SK-N-SH treated with all-trans-retinoic acid at 6 μM for 48 hours (cell line): Measurements from ENCODE around the gene MBNL2.

ENCODE experiments used
- ATAC-seq: fragments of 200-7000 bp; cut with Tn5 transposase; 3 replicates; pipeline ENCODE4 v1.9.1; 2020; ENCODE audit warnings: mild to moderate bottlenecking, moderate library complexity
- ARNTL ChIP-seq: fragments of 450-650 bp; formaldehyde crosslinking; IDR thresholded peaks from 2 replicates; pipeline ENCODE4 v1.5.0; 2020; ENCODE audit warnings: low read depth, mild to moderate bottlenecking, moderate library complexity, borderline replicate concordance
- BACH2 ChIP-seq: fragments of 250-450 bp; sonication (Bioruptor Pico); IDR thresholded peaks from 2 replicates; pipeline ENCODE4 v1.9.0; 2021; ENCODE audit warnings: mild to moderate bottlenecking, borderline replicate concordance
- CSDC2 ChIP-seq: fragments of 250-450 bp; sonication (Bioruptor Pico); IDR thresholded peaks from 2 replicates; pipeline ENCODE4 v1.5.0; 2020; ENCODE audit warnings: mild to moderate bottlenecking, moderate library complexity
- GLIS3 ChIP-seq: fragments of 250-450 bp; sonication (Bioruptor Pico); IDR thresholded peaks from 2 replicates; pipeline ENCODE4 v1.5.0; 2020; ENCODE audit warnings: mild to moderate bottlenecking, moderate library complexity
- OSR1 ChIP-seq: fragments of 250-450 bp; sonication (Bioruptor Pico); IDR thresholded peaks from 2 replicates; pipeline ENCODE4 v1.8.0; 2022; ENCODE audit warnings: moderate library complexity, mild to moderate bottlenecking, inconsistent platforms
- POU6F1 ChIP-seq: fragments of 250-450 bp; sonication (Bioruptor Pico); IDR thresholded peaks from 2 replicates; pipeline ENCODE4 v1.8.0; 2021; ENCODE audit warnings: low read depth, mild to moderate bottlenecking, moderate library complexity, borderline replicate concordance
- PPARA ChIP-seq: fragments of 250-450 bp; sonication (Bioruptor Pico); IDR thresholded peaks from 2 replicates; pipeline ENCODE4 v1.5.0; 2020; ENCODE audit warnings: mild to moderate bottlenecking, borderline replicate concordance
- RARB ChIP-seq: fragments of 250-450 bp; sonication (Bioruptor Pico); IDR thresholded peaks from 2 replicates; pipeline ENCODE4 v1.8.0; 2021; ENCODE audit warnings: mild to moderate bottlenecking, moderate library complexity
- SNAI2 ChIP-seq: fragments of 250-450 bp; sonication (Bioruptor Pico); IDR thresholded peaks from 2 replicates; pipeline ENCODE4 v1.5.0; 2020; ENCODE audit warnings: mild to moderate bottlenecking, moderate library complexity
- TCF4 ChIP-seq: fragments of 250-450 bp; sonication (Bioruptor Pico); IDR thresholded peaks from 2 replicates; pipeline ENCODE4 v1.8.0; 2021; ENCODE audit warnings: mild to moderate bottlenecking, moderate library complexity, borderline replicate concordance
- TOX ChIP-seq: fragments of 250-450 bp; sonication (Bioruptor Pico); IDR thresholded peaks from 2 replicates; pipeline ENCODE4 v1.8.0; 2021; ENCODE audit warnings: mild to moderate bottlenecking, moderate library complexity, borderline replicate concordance
- TSHZ2 ChIP-seq: fragments of 250-450 bp; sonication (Bioruptor Pico); IDR thresholded peaks from 2 replicates; pipeline ENCODE4 v1.5.0; 2020; ENCODE audit warnings: mild to moderate bottlenecking, moderate library complexity
- ZFP3 ChIP-seq: fragments of 250-450 bp; sonication (Bioruptor Pico); IDR thresholded peaks from 2 replicates; pipeline ENCODE4 v1.5.0; 2020; ENCODE audit warnings: mild to moderate bottlenecking, moderate library complexity
- ZFP30 ChIP-seq: fragments of 450-650 bp; formaldehyde crosslinking; IDR thresholded peaks from 2 replicates; pipeline ENCODE4 v1.5.0; 2022; ENCODE audit warnings: mild to moderate bottlenecking, moderate library complexity
- ZNF565 ChIP-seq: fragments of 450-650 bp; formaldehyde crosslinking; conservative IDR thresholded peaks from 2 replicates; pipeline ENCODE4 v1.5.0; 2020; ENCODE audit warnings: low read depth, mild to moderate bottlenecking, moderate library complexity
- ZNF70 ChIP-seq: fragments of 450-650 bp; formaldehyde crosslinking; IDR thresholded peaks from 2 replicates; pipeline ENCODE4 v1.5.0; 2020; ENCODE audit warnings: mild to moderate bottlenecking, moderate library complexity
- ZNF8 ChIP-seq: fragments of 450-650 bp; formaldehyde crosslinking; IDR thresholded peaks from 2 replicates; pipeline ENCODE4 v1.5.0; 2020; ENCODE audit warnings: mild to moderate bottlenecking, moderate library complexity
- TF ChIP-seq, protein P1 (sequence below): fragments of 250-450 bp; sonication (Bioruptor Pico); IDR thresholded peaks from 2 replicates; pipeline ENCODE4 v1.5.1; 2021; ENCODE audit warnings: mild to moderate bottlenecking, moderate library complexity

Gene MBNL2

GRCh38 chr13:97283888-97284287 is 61.8 kb downstream of the MBNL2 start (continued):
- TF ChIP-seq TSHZ2 (no peak), ZFP30 (CRISPR knock-in tag) (no peak), ARNTL (CRISPR knock-in tag) (no peak)

DNA sequence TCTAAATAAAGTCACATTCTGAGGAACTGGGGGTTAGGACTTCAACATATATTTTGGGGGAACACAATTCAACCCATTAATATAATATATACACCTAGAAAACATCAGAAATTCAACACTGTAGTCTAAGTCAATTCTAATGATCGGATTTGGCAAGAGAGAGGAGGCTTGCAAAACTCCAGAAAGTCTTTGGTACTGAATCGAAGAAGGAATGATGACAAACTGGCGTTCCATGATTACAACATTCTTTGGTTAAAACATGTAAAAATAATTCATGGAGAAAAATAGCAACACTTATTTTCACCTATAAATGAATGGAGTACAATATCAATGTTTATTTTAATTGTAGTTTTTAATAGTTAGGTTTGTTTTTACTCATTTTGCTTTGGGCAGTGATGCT is 62.4 kb downstream of the MBNL2 start:
- ATAC-seq, result no peak
- TF ChIP-seq GLIS3 (CRISPR knock-in tag), result no peak
- no peak for TF ChIP-seq ZNF565 (CRISPR knock-in tag)
- TF ChIP-seq, protein P1, sequence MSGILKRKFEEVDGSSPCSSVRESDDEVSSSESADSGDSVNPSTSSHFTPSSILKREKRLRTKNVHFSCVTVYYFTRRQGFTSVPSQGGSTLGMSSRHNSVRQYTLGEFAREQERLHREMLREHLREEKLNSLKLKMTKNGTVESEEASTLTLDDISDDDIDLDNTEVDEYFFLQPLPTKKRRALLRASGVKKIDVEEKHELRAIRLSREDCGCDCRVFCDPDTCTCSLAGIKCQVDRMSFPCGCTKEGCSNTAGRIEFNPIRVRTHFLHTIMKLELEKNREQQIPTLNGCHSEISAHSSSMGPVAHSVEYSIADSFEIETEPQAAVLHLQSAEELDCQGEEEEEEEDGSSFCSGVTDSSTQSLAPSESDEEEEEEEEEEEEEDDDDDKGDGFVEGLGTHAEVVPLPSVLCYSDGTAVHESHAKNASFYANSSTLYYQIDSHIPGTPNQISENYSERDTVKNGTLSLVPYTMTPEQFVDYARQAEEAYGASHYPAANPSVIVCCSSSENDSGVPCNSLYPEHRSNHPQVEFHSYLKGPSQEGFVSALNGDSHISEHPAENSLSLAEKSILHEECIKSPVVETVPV (CRISPR knock-in tag), result no peak
- no peak for TF ChIP-seq BACH2 (CRISPR knock-in tag)
- TF ChIP-seq ZFP30 (CRISPR knock-in tag), result no peak
- TF ChIP-seq TOX, result no peak
- no peak for TF ChIP-seq RARB
- no peak for TF ChIP-seq OSR1 (CRISPR knock-in tag)
- no peak for TF ChIP-seq ZNF70 (CRISPR knock-in tag)
- TF ChIP-seq TCF4, result no peak
- TF ChIP-seq CSDC2 (CRISPR knock-in tag), result no peak
- no peak for TF ChIP-seq TSHZ2
- no peak for TF ChIP-seq POU6F1 (CRISPR knock-in tag)
- no peak for TF ChIP-seq ZNF8 (CRISPR knock-in tag)

- TF ChIP-seq POU6F1 (CRISPR knock-in tag) (no peak), SNAI2 (CRISPR knock-in tag) (no peak), ZNF565 (CRISPR knock-in tag) (no peak), TSHZ2 (no peak), PPARA (no peak), BACH2 (CRISPR knock-in tag) (no peak), ZFP30 (CRISPR knock-in tag) (no peak), TOX (no peak), TCF4 (no peak), OSR1 (CRISPR knock-in tag) (no peak), ZFP3 (CRISPR knock-in tag) (no peak), ZNF8 (CRISPR knock-in tag) (no peak)
- TF ChIP-seq, protein P1 (CRISPR knock-in tag), result no peak
- no peak for ATAC-seq
Measured at GRCh38 chr13:97285221-97285955, 63.3 kb downstream of the MBNL2 start.
